Spleen (tissue), 13 donors: ENCODE results near the gene TTC7B. TPM values are rescaled to one million over a fixed set of nuclear protein-coding genes. Genes with fewer than 3 reads are reported as not detected.

Source experiments
- DNase-seq: peaks from one replicate; pipeline ENCODE4 v3.0.0-alpha.2; 2020
- H3K27ac ChIP-seq, 8 donors: fragments of 200-600 bp; sonication (generic) in 7 of 8; 1 replicate in 4 of 8; 2 replicates in 4 of 8; pipeline versions ENCODE4 v1.5.0 to v1.8.0; 2016 to 2021; ENCODE audit warnings: inconsistent platforms in 4 of 8, mild to moderate bottlenecking in 4 of 8, moderate library complexity in 1 of 8
- H3K27me3 ChIP-seq, 7 donors: fragments of 200-600 bp; sonication (generic) in 6 of 7; replicated peaks in 1 of 7; 1 replicate in 4 of 7; 2 replicates in 3 of 7; pipeline versions ENCODE4 v1.5.0 to v1.8.0; 2016 to 2021; ENCODE audit warnings: inconsistent platforms in 3 of 7, mild to moderate bottlenecking in 1 of 7
- H3K36me3 ChIP-seq, 6 donors: fragments of 200-600 bp; sonication (generic) in 5 of 6; 1 replicate in 4 of 6; 2 replicates in 2 of 6; pipeline versions ENCODE4 v1.5.0 to v1.8.0; 2016 to 2021; ENCODE audit warnings: inconsistent platforms in 2 of 6
- H3K4me1 ChIP-seq, 6 donors: fragments of 200-600 bp; sonication (generic) in 5 of 6; 1 replicate in 3 of 6; 2 replicates in 3 of 6; pipeline versions ENCODE4 v1.5.0 to v1.8.0; 2016 to 2021; ENCODE audit warnings: inconsistent platforms in 3 of 6
- H3K4me3 ChIP-seq, 8 donors: fragments of 200-600 bp; sonication (generic) in 7 of 8; 1 replicate in 4 of 8; 2 replicates in 4 of 8; pipeline versions ENCODE4 v1.5.0 to v1.8.0; 2016 to 2021; ENCODE audit warnings: inconsistent platforms in 4 of 8, mild to moderate bottlenecking in 4 of 8, moderate library complexity in 2 of 8
- H3K9me3 ChIP-seq, 8 donors: fragments of 200-600 bp; sonication (generic) in 7 of 8; 1 replicate in 4 of 8; 2 replicates in 4 of 8; pipeline versions ENCODE4 v1.5.0 to v1.8.0; 2016 to 2021; ENCODE audit warnings: inconsistent platforms in 4 of 8
- POLR2A ChIP-seq, 3 donors: fragments of 450-650 bp; IDR thresholded peaks; one replicate each; pipeline ENCODE4 v1.5.1; 2017; ENCODE audit warnings: antibody characterized with exemption in 3 of 3, mild to moderate bottlenecking in 1 of 3
- POLR2AphosphoS5 ChIP-seq, 3 donors: sonication (generic); formaldehyde crosslinking; IDR thresholded peaks; one replicate each; pipeline ENCODE4 v1.5.1; 2017; ENCODE audit warnings: antibody characterized with exemption in 3 of 3
- WGBS, 5 donors: extraction: QIAGEN DNeasy Blood & Tissue Kit in 3 of 5; methylation state at CpG; one replicate each; pipeline versions ENCODE4 v1.1.5 to v1.1.7; 2013 to 2018; 5-methylcytosine and 5-hydroxymethylcytosine counted together
- intact Hi-C: fragments of 100-400 bp; cut with DNase I; formaldehyde crosslinking; loops from one replicate; pipeline ENCODE4 v1.15.0; 2023; ENCODE audit warnings: low total_unique reads
- long read RNA-seq, 2 donors: transcript quantifications; one replicate each; lab custom pipeline, GENCODE V29; 2026
- polyA plus RNA-seq, 3 donors: library from polyadenylated mRNA; stranded (reverse); fragments of 200-250 nt; gene quantifications; one replicate each; pipeline ENCODE4 v1.2.1, GENCODE V29; 2013
- total RNA-seq, 7 donors: library from RNA; depleted of rRNA in 3 of 7; stranded (reverse); fragments of >200 nt in 3 of 7; fragmentation: NEBNext Ultra II Directional in 4 of 7; extraction: Animal tissue kit (Norgen Biotek cat#: 25700) in 4 of 7; gene quantifications; one replicate each; pipeline versions ENCODE4 v1.1.0 to v1.2.1, GENCODE V29; 2016 to 2021
- TF ChIP-seq, protein P1 (sequence below), 11 experiments: fragments of 200-600 bp in 7 of 11; fragments of 450-650 bp in 4 of 11; sonication (generic) in 4 of 11; IDR thresholded peaks in 8 of 11; conservative IDR thresholded peaks in 3 of 11; 1 replicate in 7 of 11; 2 replicates in 4 of 11; pipeline versions ENCODE4 v1.4.0 to v1.8.0; 2016 to 2021; ENCODE audit warnings: antibody characterized with exemption in 11 of 11, inconsistent platforms in 4 of 11, mild to moderate bottlenecking in 1 of 11
- donor health status: healthy with polysubstance abuse.
- donor health status: DM: no; HTN: no; CAD: no; lungs with moderate emphysema.
- donor health status: DM: no; HTN: no; CAD: no.
- donor health status: Bipolar disorder and iron deficiency.
- donor health status: healthy.
- donor health status: DM: no; HTN: no; CAD: no.
- donor health status: DM: yes; HTN: yes; CAD: no.

TTC7B gene, protein sequence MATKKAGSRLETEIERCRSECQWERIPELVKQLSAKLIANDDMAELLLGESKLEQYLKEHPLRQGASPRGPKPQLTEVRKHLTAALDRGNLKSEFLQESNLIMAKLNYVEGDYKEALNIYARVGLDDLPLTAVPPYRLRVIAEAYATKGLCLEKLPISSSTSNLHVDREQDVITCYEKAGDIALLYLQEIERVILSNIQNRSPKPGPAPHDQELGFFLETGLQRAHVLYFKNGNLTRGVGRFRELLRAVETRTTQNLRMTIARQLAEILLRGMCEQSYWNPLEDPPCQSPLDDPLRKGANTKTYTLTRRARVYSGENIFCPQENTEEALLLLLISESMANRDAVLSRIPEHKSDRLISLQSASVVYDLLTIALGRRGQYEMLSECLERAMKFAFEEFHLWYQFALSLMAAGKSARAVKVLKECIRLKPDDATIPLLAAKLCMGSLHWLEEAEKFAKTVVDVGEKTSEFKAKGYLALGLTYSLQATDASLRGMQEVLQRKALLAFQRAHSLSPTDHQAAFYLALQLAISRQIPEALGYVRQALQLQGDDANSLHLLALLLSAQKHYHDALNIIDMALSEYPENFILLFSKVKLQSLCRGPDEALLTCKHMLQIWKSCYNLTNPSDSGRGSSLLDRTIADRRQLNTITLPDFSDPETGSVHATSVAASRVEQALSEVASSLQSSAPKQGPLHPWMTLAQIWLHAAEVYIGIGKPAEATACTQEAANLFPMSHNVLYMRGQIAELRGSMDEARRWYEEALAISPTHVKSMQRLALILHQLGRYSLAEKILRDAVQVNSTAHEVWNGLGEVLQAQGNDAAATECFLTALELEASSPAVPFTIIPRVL
- total RNA-seq = 10 to 100 TPM; 54.1 to 98.4 (median 64.7) TPM
- 10 to 100 TPM in 1 of 3 donors, 1 to 10 TPM in 2; 6.6 to 16.0 (median 6.7) TPM for polyA plus RNA-seq
- long read RNA-seq, donor 1, full-length matches to known transcripts = 2 of 2 reads
- long read RNA-seq, donor 1, partial matches to known transcripts = 0 of 2 reads
- long read RNA-seq, donor 1, other reads (novel, unspliced or antisense) = 0 of 2 reads
- long read RNA-seq, donor 2, full-length matches to known transcripts = 1 of 1 reads
- long read RNA-seq, donor 2, partial matches to known transcripts = 0 of 1 reads
- long read RNA-seq, donor 2, other reads (novel, unspliced or antisense) = 0 of 1 reads

DNA sequence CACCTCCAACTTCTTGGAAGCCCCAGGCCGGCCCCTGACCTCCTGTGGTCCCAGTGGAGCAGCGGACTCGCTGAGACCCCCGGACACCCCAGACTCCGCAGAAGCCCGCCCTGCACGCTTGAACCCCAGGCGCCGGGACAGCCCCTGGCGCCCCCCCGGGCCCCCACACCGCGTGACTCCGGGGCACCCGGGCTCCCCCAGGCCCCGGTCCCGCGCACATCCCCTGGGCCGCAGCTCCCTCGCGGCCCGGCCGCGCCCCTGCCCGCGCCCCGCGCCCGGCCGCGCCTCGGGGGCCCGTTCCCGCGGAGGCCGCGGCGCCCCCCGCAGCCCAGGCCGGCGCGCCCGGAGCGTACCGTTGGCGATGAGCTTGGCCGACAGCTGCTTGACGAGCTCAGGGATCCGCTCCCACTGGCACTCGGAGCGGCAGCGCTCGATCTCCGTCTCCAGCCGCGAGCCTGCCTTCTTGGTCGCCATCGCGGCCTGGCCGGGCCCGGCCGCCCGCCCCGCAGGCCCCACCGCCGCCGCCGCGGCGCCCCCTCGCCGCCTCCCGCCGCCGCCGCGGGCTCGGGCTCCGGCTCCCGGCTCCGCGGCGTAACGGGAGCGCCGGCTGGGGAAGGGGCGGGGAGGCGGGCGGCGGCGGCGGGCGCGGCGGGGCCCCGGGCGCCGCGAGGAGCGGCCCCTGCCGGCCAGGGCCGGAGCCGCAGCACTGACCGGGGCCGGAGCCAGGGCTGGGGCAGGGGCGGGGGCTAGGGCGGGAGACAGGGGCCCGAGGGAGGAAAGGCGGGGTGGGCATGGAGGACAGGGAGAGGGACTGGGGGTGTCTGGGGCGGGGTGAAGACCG lies at the start of gene TTC7B:
Gene TTC7B (minus strand): TSS at position 609 of the 841 bp plus-strand sequence. CDS start 135 bp downstream, at position 474.
- intact Hi-C loops = no loop called here
- TF ChIP-seq POLR2AphosphoS5 (IDR thresholded peaks at IDR 0.05) (peak in 1 of 3 donors; percentile 21), POLR2A (IDR thresholded peaks at IDR 0.05) (no peak)
- TF ChIP-seq, protein P1, sequence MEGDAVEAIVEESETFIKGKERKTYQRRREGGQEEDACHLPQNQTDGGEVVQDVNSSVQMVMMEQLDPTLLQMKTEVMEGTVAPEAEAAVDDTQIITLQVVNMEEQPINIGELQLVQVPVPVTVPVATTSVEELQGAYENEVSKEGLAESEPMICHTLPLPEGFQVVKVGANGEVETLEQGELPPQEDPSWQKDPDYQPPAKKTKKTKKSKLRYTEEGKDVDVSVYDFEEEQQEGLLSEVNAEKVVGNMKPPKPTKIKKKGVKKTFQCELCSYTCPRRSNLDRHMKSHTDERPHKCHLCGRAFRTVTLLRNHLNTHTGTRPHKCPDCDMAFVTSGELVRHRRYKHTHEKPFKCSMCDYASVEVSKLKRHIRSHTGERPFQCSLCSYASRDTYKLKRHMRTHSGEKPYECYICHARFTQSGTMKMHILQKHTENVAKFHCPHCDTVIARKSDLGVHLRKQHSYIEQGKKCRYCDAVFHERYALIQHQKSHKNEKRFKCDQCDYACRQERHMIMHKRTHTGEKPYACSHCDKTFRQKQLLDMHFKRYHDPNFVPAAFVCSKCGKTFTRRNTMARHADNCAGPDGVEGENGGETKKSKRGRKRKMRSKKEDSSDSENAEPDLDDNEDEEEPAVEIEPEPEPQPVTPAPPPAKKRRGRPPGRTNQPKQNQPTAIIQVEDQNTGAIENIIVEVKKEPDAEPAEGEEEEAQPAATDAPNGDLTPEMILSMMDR (IDR thresholded peaks at IDR 0.05 in 8 of 11, conservative IDR thresholded peaks at IDR 0.05 in 3 of 11) = peak in 4 of 11 experiments; percentile 6 to 63 (median 52)
- peak within 1 kb of the TSS in 3 of 8 donors; percentile 41 to 82 (median 56) for H3K27ac ChIP-seq

DNA sequence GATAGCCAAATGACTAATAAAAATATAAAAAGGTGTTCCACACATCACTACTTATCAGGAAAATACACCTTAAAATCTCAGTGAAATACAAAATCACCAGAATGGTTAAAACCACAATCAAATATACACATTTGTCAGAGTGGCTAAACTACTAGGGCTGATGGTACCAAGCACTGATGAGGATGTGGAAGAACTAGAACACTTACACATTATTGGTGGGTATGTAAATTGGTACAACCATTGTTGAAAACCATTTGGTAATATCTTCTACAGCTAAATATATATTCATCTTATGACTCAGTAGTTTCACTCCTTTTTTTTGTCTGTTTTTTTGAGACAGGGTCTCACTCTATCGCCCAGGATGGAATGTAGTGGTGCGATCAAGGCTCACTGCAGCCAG lies 48.5 kb upstream of the TTC7B start:
- DNase-seq = no peak
- no peak overlapping the region for H3K27ac ChIP-seq
- intact Hi-C loops = no loop called here
- TF ChIP-seq POLR2AphosphoS5 (IDR thresholded peaks at IDR 0.05) (no peak), POLR2A (IDR thresholded peaks at IDR 0.05) (no peak)
- TF ChIP-seq, protein P1 (IDR thresholded peaks at IDR 0.05 in 8 of 11, conservative IDR thresholded peaks at IDR 0.05 in 3 of 11) = no peak
- no peaks in the 10 kb centered on the region for H3K27me3 ChIP-seq
- WGBS, 5 donors = 82 to 93% (median 86%) methylated on average over 2 of the region's 2 CpGs
- peaks cover 0 to 6% (median 0%) of the 10 kb centered on the region in 6 donors for H3K36me3 ChIP-seq
- H3K9me3 ChIP-seq = no peaks in the 10 kb centered on the region
- H3K4me1 ChIP-seq = no peaks in the 10 kb centered on the region
- H3K4me3 ChIP-seq = no peak overlapping the region

More for the DNA sequence above, at the start of gene TTC7B:
- peaks cover 5 to 48% (median 30%) of the 10 kb centered on the region in 6 donors for H3K4me1 ChIP-seq
- H3K9me3 ChIP-seq = no peaks in the 10 kb centered on the region
- peaks cover 0 to 6% (median 0%) of the 10 kb centered on the region in 7 donors for H3K27me3 ChIP-seq
- no peaks in the 10 kb centered on the region for H3K36me3 ChIP-seq
- H3K4me3 ChIP-seq = peak within 1 kb of the TSS; percentile 37 to 74 (median 44)
- peak; percentile 88 for DNase-seq
- 1 to 4% (median 2%) methylated on average over 34 to 111 of the region's 111 CpGs for WGBS, 5 donors

DNA sequence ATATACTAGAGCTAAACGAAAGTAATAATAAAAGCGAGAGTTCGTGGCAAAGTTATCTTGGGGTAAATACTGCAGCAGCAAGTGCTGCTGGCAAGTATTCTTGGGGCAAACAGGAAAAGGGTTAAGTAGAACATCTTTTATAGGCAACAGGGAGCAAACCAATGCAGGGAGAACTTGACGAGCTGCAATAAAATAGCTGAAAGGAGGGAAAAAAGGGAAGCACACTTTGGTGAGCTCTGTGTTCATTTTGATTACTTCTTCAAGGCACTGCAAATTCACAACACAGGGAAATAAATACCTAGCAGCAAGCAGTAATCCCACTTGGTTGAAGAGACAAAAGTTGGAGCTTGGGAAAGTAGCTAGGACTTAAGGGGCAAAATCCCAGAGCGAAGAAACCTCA lies 42.3 kb upstream of the TTC7B start:
- Histone ChIP-seq H3K27me3 (no peaks in the 10 kb centered on the region), H3K36me3 (no peaks in the 10 kb centered on the region), H3K4me1 (peaks cover 0 to 3% (median 0%) of the 10 kb centered on the region in 6 donors), H3K4me3 (no peak overlapping the region), H3K27ac (no peak overlapping the region), H3K9me3 (no peaks in the 10 kb centered on the region)
- DNase-seq = no peak
- intact Hi-C loops = no loop called here
- WGBS, 5 donors = 72 to 78% (median 75%) methylated on average over 5 of the region's 5 CpGs
- TF ChIP-seq, protein P1 (IDR thresholded peaks at IDR 0.05 in 8 of 11, conservative IDR thresholded peaks at IDR 0.05 in 3 of 11) = no peak
- TF ChIP-seq POLR2AphosphoS5 (IDR thresholded peaks at IDR 0.05) (no peak), POLR2A (IDR thresholded peaks at IDR 0.05) (no peak)
